GDM1 (cell line): ENCODE measurements around the gene SLC37A1.

Experiments used
- DNase-seq: peaks from one replicate; lab custom pipeline; 2025; lab: John Stamatoyannopoulos, UW

The SLC37A1 gene

DNA sequence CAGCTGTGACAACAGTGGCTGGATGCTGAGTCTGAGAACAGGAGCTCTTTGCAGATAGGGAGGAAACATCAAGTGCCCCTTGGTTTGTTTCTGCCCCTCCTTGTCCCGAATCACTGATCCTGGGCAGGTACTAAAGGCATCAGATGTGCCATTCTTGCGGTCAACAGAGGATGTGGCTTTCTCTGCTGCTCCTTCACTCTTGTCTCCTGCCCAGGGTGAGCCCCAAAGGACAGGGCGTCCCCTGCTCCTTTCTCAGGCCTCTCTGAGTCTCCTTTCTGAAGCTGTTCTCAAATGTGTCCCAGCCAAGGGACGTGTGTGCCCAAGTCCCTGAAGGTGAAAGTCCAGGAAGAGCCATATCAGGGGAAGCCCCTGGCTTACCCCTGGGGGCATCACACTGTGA, 31.7 kb downstream of the SLC37A1 start:
- no peak for DNase-seq

DNA sequence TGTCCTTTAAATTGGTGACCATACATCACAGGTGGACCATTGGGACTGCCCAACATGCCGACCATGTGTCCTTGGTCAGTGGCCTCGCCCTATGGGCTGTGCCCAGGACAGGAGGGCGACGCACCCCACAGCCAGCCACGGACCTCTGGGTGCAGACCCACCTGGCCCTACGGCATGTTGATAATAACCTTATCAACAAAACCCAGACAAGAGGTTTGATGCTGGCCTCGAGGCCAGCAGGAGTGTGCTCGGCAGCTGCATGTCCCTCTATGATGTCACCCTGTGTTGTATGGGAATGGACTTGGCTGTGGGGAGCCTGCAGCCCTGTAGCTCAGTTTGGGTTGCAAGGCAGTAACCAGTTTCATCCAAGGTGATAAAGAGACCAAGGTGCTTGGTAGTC, 32.1 kb downstream of the SLC37A1 start:
- no peak for DNase-seq

DNA sequence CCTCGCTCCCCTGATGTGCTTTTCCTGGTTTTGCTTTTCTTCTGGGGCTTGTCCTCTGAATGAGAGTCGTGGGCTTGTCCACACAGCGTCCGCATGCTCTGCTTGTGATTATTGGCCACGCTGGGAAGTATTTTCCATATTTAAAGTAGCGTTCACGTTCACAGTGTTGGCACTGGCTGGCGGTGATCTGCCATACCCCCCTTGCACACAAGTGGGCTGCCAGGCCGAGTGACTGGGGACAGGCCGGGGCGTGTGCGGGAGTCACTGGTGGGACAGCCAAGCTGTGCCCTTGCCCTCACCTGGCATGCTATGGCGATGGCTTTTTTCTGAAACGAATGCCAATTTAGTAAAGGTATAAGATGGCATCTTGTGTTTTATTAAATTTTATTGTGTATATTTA, 32.8 kb downstream of the SLC37A1 start:
- no peak for DNase-seq

DNA sequence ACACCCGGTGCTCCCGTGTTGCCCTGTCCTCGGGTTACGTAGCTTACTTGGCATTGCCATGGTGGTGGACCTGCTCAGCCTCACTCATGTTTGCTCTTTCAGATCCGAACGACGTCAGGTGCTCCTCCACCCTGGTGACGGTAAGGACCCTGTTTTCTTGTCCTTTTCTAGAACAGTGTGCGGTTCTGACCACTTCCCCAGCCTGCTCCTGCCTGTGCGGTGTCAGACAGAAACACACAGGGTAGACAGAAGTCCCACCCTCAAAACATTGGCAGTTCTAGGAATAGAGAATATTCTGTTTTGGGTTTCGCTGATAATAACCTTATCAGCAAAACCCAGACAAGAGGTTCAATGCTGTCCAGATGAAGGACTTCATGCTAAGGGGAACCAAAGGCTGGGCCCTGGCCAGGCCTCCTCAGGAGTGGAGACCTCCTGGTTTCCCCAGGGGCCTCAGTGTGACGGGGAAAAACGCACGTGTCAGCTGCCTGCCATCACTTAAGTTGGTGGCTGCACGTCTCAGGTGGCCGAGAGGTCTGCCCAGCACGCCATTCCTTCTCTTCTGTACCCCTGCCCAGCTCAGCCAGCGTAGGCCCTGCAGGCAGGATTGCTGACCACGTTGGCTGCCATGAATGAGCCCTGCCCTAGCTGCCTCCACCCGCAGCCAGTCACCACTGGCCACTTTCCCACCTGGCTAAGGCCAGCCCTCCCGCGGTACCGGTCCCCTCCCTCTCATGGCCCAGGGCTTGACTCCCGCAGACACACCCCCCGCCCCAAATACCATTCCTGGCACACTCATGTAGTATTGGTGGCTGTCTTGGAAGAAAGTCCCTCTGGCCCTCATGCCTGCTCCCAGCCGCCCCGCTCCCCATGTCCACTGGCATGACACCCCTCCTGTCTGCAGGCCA, 33.6 kb downstream of the SLC37A1 start:
- DNase-seq = no peak

DNA sequence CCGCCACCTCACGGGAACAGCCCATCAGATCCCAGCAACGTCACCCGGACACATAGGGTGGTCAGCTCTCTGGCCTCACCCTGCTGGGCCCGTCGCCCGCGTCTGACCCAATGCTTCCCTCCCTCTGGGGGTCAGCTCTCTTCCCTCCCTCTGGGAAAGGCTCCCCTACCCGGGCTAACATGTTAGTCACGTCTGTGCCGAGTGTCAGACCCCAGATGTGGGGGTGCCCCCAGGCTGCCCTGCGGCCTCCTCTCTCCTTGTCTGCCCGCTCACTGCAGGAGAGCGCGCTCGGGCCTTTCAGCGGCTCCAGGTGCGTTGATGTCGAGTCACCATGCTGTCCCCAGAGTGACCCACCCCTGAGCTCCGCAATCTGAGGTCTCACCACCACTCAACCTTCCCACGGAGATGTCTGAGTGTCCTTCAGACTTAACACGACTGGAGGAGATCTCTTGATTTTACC, 34.3 kb downstream of the SLC37A1 start:
- no peak for DNase-seq

DNA sequence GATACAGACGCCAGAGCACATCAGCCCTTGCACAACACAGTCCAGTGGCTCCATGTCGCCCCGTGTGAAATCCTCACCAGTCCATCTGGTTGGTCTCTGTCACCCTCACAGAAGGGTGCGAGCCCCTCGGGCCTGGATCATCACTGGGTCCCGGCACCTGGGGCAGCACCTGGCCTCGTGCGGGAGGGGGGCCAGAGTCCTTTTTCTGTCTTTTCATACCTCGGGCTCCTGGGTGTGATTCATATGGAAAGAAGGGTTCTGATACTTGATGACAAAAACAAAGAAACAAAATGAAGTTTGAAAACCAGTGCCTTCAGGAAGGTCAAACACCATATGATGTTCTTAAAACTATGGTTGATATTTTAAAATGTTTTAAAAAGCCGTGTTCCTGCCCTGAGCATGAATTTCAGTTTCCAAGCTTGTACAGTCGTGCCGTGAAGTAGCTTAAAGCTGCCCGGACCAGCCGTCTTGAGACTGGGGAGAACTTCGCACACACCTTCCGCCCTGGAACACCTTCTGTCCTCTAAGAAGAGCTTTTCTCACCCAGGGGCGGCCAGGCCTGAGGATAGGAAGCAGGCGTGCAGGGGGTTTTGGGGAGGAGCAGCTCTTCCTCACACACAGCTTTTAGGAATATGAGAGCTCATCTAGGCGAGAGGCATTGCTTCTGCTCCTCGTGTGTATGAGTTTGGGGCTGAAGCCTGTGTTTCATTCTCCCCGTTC, 35.2 kb downstream of the SLC37A1 start:
- no peak for DNase-seq

DNA sequence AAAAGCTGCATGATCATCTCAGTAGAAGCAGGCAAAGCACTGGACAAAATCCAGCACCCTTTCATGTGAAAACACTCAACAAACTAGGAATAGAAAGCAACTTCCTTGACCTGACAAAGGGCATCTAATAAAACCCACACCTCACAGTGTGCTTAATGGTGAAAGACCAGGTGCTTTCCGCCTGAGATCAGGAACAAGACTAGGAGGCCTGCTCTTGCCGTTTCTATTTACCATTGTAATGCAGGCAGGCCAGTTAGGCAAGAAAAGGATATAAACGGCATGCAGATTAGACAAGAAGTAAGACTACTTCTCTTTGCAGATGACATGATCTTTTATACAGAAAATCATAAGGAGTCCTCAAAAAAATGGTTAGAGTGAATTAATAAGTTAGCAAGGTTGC, 37.2 kb downstream of the SLC37A1 start:
- no peak for DNase-seq

DNA sequence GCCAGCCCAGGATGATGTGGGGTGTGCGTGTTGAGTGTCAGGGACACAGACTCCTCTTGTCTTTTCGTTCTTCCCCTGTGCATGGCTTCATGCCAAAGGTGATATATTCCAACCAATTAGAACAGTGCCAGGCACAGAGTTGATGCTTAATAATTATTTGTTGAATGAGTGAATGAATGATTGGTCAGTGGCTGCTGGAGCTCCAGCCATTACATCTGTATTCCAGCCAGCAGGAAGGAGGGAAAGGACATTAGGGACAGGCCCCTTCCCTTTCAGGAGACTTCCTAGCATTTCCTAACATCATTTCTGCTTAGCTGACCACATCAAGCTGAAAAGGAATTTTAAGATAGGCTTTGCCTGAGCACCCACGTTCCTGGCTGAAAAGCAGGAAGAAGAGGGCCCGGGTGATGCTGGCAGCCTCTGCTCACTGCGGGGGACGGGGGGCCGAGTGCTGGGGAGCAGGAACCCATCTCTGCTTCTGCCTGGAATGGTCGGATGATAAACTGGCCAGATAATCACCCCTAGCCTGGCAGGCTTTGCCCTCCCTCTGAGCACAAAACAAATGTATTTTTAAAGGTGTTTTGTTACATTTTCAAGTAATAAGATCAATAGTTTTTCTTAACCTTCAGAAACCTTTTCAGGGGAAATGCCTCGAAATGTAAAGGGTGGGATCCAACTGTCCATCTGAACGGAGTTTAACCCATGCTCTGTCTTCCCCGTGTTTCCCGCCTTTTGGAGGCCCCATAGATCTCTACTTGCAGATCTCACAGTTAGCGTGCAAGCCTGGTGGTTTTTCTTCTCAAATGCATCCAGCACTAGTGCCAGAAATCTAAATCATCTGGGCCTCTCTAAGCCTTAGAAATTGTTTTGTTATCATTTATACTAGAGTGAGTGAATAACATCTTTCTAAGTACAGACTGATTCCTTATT, 39.0 kb downstream of the SLC37A1 start:
- no peak for DNase-seq

DNA sequence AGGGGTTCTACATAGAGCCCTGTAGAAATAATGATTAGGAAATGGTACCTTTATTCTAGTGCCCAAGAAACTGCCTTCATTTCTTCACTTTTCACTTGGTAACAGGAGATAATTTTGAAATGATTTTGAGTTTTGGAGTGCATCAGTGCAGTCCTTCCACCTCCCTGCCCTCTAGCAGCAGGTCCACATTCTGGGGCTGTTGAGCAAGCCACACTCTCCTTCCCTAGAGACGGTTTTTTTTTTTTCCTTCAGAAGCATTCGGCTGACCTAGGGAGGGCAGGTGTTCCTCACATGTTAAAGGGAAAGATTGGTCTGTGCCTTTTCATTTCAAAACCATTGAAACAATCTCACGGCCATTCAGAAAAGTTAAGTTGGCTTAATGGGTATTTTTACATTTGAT, 39.8 kb downstream of the SLC37A1 start:
- DNase-seq = no peak

DNA sequence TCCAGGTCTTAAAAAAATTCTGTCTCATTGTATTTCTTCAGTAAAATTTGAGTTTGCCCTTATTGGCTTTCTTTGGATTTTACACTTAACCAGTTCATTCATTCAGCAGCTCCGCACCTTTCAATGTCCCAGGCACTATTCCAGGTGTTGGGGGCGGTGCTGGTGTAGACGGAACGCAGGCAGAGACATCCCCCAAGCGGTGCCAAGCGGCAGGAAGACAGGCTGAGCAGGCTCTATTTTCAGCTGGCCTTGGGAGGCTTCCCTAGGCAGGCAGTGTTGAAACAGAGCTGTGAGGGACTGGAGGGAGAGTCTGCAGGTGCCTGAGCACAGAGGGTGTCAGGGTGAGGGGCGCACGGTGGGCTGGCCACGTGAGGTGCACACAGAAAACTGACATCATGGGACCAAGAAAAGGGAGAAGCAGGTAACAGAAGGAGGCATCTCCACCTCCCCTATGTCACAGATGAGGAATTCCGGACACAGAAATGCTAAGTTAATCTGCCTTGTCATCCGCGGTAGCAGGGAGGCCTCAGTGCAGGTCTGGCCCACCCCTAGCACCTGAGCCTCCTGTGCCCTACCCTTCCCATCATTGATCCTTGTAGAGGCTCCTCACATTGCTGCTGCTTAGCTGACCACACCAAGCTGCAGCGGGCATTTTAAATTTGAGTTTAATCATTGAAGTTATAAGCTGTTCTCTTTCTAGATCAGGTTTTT, 40.8 kb downstream of the SLC37A1 start:
- DNase-seq = no peak

DNA sequence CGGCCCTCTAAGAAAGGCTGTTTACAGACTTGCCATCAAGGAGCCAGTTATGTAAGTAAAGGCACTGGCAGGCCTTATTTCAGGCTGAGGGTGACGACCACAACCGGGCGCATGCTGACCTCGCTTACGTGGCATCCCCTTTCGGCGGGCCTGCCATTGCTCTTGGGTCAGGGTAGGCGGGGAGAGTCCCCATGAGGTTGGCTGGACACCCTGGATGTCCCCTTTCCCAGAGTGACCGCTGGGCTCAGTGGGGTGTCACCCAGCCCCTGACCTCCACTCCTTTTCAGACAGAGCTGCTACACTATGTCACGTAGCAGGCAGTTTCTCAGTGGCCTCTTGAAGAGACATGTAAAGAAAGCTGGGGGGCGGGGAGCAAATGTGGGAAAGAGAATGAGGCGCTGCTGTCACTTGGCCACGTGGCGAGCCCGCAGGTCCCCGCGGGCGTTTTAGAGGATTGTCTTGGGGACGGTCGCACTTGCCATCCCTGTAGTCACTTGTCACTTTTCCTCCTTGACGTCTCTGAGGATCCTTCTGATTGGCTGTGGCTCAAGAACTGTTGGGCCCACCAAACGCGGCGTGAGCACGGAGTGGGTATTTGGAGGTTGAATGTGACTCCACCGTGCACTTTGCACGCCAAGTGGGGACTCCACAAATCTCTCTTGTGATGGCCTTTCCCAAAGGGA, 42.2 kb downstream of the SLC37A1 start:
- no peak for DNase-seq

DNA sequence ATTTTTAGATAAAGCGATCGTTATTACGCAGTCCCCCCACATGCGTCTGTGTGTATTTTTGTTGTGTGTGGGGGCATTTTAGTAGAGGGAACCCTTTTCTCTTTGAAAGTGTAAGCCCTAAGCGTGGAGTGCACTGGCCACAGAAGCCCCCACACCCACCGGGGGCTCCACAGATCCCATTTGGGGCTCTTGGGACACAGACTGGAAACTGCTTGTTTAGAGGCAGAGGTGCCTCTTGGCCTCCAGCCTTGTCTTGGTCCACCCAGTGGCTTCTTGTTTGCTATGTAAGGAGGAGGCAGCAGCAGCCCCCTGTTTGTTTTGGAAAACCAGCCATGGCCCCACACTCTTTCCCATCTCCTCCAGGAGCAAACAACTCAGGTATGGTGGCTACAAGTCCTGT, 42.8 kb downstream of the SLC37A1 start:
- DNase-seq = no peak

DNA sequence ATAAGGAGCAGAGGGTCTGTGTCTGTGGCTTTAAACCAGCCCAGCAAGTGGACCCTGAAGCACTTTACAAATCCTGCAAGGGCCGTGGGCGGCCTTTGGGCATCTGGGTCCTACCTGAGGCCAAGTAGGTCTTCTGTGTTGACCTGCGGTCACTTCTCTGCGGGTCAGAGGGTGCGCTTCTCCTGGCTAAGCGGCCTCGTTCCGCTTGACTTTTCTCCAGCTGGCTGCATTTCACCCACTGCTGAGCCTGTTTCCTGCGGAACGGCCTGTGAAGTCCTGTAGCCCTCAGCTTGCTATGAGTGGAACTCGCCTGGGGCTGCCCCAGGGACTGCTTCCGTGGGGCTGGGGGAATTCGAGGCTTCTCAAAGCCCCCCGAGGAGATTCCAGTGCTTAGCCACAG, 43.3 kb downstream of the SLC37A1 start:
- DNase-seq = no peak

DNA sequence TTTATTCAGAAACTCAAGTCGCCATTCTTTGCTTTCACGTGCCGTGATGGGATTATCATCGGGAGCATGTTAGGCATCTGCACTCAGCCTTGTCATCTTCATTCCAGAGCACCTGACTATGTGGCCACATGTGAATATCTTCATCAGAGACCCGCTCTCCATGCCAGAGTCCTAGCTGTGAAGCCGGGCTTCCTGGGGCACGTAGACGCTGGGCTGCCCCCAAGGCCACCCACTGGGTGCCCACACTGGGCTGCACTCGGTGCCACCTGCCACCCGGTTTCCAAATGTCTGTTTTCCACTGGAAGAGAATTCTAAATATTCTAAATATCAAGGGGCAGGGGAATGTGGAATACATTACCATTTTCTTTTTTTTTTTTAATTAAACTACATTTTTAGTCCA, 43.8 kb downstream of the SLC37A1 start:
- DNase-seq = no peak

DNA sequence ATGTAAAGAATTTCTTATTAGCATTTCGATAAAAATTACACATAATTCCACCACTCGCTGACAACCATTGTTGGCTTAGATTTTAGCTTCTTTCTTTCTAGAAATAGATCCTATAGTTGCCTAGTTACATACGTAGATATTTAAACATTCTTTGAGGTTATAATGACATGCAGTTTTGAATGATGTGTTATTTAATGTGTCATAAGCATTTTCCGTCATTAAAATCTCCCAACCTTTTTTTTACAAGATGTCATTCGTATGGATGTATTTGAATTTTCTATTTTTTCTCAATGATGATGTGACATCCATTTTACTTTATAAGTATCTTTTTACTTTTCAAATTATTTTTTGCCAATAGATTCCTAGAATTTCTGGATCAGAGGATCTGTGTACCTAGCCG, 44.7 kb downstream of the SLC37A1 start:
- DNase-seq = no peak

DNA sequence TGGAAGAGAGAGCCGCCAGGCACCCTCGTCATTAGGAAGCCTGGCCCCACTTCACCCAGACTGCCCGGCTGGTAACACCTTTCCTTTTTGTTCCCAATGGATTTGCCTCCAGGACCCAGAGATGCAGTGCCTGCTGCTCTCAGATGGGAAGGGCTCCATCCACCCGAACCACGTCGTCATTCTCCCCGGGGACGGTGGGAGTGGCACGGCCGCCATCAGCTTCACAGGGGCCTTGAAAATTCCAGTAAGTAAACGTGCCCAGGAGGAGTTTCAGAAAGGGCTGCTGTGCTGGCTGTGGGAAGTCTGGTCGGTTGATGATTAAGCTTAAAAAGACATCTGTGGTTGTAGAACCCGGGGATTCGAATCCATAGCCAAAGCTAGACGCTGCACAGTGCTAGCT, 45.2 kb downstream of the SLC37A1 start:
- DNase-seq = no peak

DNA sequence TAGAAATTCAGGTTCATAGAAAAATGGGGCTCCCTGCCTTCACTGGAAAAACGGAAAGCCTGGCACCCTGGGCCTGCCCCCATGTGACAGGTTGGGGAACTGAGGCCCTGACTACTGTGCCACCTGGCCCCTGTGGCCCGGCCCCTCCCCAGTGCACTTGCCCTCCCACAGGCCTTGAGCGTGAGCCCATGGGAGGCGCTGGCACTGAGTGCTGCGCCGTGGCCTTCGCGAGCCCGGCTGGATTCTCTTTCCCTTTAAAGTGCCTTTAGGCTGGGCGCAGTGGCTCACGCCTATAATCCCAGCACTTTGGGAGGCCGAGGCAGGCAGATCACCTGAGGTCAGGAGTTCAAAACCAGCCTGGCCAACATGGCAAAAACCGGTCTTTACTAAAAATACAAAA, 45.7 kb downstream of the SLC37A1 start:
- DNase-seq = no peak

DNA sequence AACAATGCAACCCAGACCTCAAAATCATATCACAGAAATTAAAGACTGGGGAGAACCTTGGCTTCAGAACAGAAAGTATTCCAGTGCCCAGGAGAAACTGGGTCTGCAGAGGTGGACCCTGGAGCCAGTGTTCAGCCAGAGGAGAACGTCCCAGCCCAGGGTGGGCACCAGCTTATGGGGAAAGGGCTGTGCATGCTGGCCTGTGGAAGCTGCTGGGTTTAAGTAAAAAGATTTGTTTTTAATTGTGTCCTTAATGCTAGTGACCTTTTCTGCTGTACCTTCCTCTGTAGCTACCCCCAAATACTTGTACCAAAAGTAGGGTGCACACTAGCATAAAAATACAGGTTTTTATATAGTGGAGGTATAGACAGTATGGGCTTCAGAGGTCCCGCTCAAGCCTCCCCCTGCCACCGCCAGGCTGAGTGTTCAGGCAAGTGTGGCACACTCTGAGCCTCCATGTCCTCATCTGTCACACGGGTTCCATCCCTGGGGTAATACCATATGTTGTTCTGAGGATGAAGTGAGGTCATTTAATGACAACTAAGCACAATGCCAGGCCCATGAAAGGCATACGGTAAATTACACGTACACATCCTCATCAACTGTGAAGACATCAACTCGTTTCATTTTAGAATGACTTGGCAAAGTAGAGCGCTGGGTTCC, 47.0 kb downstream of the SLC37A1 start:
- DNase-seq = no peak

DNA sequence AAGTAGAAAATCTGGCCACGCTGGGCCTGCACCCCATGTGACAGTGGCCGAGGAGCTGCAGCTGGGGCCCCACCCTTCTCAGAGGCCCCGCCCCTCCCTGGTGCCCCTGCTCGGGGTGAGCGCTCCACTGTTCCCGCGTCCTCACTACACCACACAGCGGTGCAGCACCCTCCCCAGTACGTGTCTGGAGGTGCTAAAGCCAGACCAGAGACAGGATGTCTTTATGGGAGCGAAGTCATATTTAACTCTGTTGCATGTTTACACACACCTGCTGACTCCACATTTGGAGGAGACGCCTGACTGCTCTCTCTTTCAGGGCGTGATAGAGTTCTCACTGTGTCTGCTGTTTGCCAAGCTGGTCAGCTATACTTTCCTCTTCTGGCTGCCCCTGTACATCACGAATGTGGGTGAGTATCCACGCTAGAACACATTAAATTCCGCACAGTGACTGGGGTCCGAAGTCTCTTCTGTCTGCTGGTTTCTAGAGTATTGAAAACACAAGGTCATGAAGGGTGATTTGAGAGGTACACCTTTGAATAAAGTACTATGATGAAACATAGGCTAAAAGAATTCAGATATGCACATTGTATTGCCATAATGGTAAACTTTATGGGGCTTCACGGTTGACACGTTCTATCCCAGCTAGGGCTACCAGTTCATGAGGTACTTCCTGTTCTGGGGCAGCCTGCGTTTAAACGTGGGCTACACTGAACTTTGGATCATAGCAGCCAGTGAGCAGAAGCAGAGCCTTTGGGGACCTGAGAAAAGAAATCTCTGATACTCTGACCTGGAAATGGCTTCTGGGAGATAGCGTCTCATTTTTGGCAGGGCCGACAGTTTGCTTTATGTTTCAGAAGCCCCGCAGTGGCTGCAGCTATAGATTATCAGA, 48.4 kb downstream of the SLC37A1 start:
- DNase-seq = no peak
